Endothelial cell of umbilical vein (primary cell): ENCODE measurements around the gene AATF. TPM values are rescaled to one million over a fixed set of nuclear protein-coding genes. Genes with fewer than 3 reads are reported as not detected.
A peak's percentile ranks its signal among the peaks of the same experiment; 100 is the strongest.

Experiments
- BruUV-seq: library from RNA; stranded (reverse); fragments of 400-500 nt; replicated peaks from 2 replicates; lab custom pipeline; 2021; lab: Mats Ljungman, UMichigan
- CTCF ChIA-PET: fragments of 300-600, 350-600 bp; sonication (Branson Sonifier 250); formaldehyde crosslinking; loops from one replicate; lab custom pipeline; 2021; ENCODE audit warnings: antibody characterized with exemption, inconsistent platforms; lab: Charles Lee
- POLR2A ChIA-PET: fragments of 300-600, 350-600 bp; sonication (Branson Sonifier 250); formaldehyde crosslinking; loops from one replicate; lab custom pipeline; 2021; ENCODE audit warnings: antibody characterized with exemption, inconsistent platforms; lab: Charles Lee
- DNase-seq: peaks from one replicate; pipeline ENCODE4 v3.0.0-alpha.2; 2011; ENCODE audit warnings: low read depth, low spot score
- FAIRE-seq: peaks from 2 replicates; lab custom pipeline; 2011; peaks lifted over from hg19 to GRCh38; lab: Jason Lieb, UNC
- H2AFZ ChIP-seq: 2 replicates; pipeline ENCODE4 v1.6.0; 2012; ENCODE audit warnings: low read depth, low read length, control low read depth, inconsistent platforms
- H3K27ac ChIP-seq: 2 replicates; pipeline ENCODE4 v1.5.1; 2011; ENCODE audit warnings: low read depth, mild to moderate bottlenecking, control low read depth, low read length, moderate library complexity; ENCODE audit not compliant: insufficient read depth
- H3K27me3 ChIP-seq, 2 experiments: 2 replicates each; pipeline versions ENCODE4 v1.6.0 to v1.6.1; 2011; ENCODE audit warnings: low read length in 2 of 2, mixed read lengths in 1 of 2; ENCODE audit not compliant: control insufficient read depth in 2 of 2, insufficient read depth in 2 of 2
- H3K36me3 ChIP-seq, 2 experiments: 2 replicates in 1 of 2; 3 replicates in 1 of 2; pipeline ENCODE4 v1.5.1; 2011; ENCODE audit warnings: low read length in 2 of 2, mild to moderate bottlenecking in 1 of 2, moderate library complexity in 1 of 2; ENCODE audit not compliant: control insufficient read depth in 2 of 2, insufficient read depth in 2 of 2; ENCODE audit errors: extremely low read depth in 1 of 2
- H3K4me1 ChIP-seq: 3 replicates; pipeline ENCODE4 v1.5.1; 2011; ENCODE audit warnings: mild to moderate bottlenecking, low read length; ENCODE audit not compliant: control insufficient read depth, insufficient read depth; ENCODE audit errors: extremely low read depth
- H3K4me2 ChIP-seq: 2 replicates; pipeline ENCODE4 v1.6.1; 2011; ENCODE audit warnings: low read length, control low read depth, mixed read lengths; ENCODE audit not compliant: insufficient read depth
- H3K4me3 ChIP-seq, 3 experiments: fragments of 200-600 bp in 1 of 3; sonication (generic), shearing (Covaris generic) in 1 of 3; replicated peaks in 1 of 3; 2 replicates each; pipeline ENCODE4 v1.5.1; 2011 to 2016; ENCODE audit warnings: control low read depth in 3 of 3, low read length in 3 of 3, mild to moderate bottlenecking in 2 of 3, inconsistent platforms in 1 of 3, low read depth in 1 of 3, moderate library complexity in 1 of 3; ENCODE audit not compliant: insufficient read depth in 1 of 3
- H3K79me2 ChIP-seq: 2 replicates; pipeline ENCODE4 v1.6.0; 2012; ENCODE audit warnings: low read length, inconsistent platforms; ENCODE audit not compliant: control insufficient read depth, insufficient read depth
- H3K9ac ChIP-seq: replicated peaks from 2 replicates; pipeline ENCODE3; 2011; ENCODE audit warnings: low read length, control low read depth; ENCODE audit not compliant: insufficient read depth; ENCODE audit errors: extremely low read depth
- H3K9me1 ChIP-seq: replicated peaks from 3 replicates; pipeline ENCODE4 v1.6.0; 2011; ENCODE audit warnings: mild to moderate bottlenecking, low read length; ENCODE audit not compliant: control insufficient read depth, insufficient read depth; ENCODE audit errors: extremely low read depth
- H3K9me3 ChIP-seq: replicated peaks from 2 replicates; pipeline ENCODE4 v1.5.1; 2012; ENCODE audit warnings: low read length, inconsistent platforms; ENCODE audit not compliant: control insufficient read depth, insufficient read depth
- H4K20me1 ChIP-seq: replicated peaks from 2 replicates; pipeline ENCODE3; 2011; ENCODE audit warnings: mild to moderate bottlenecking, low read length; ENCODE audit not compliant: control insufficient read depth, insufficient read depth; ENCODE audit errors: extremely low read depth
- CTCF ChIP-seq, 2 donors: IDR thresholded peaks; 1 replicate in 1 of 2; 2 replicates in 1 of 2; pipeline ENCODE4 v1.5.1; 2011; ENCODE audit warnings: low read length in 2 of 2, mild to moderate bottlenecking in 2 of 2, moderate library complexity in 2 of 2, control low read depth in 1 of 2, inconsistent platforms in 1 of 2, low read depth in 1 of 2; ENCODE audit not compliant: insufficient read depth in 1 of 2; ENCODE audit errors: extremely low read depth in 1 of 2
- EZH2 ChIP-seq: IDR thresholded peaks from 2 replicates; pipeline ENCODE4 v1.6.1; 2012; ENCODE audit warnings: borderline replicate concordance, low read depth, mild to moderate bottlenecking, moderate library complexity, low read length, inconsistent platforms; ENCODE audit not compliant: severe bottlenecking
- FOS ChIP-seq: IDR thresholded peaks from 2 replicates; pipeline ENCODE4 v1.6.1; 2011; ENCODE audit warnings: mild to moderate bottlenecking, low read length, moderate library complexity, borderline replicate concordance; ENCODE audit not compliant: insufficient read depth
- GATA2 ChIP-seq: IDR thresholded peaks from 2 replicates; pipeline ENCODE4 v1.7.0; 2011; ENCODE audit warnings: low read depth, mild to moderate bottlenecking, moderate library complexity, mixed read lengths, low read length; ENCODE audit not compliant: insufficient read length, insufficient read depth
- JUN ChIP-seq: IDR thresholded peaks from 2 replicates; pipeline ENCODE4 v1.6.1; 2011; ENCODE audit warnings: borderline replicate concordance, low read depth; ENCODE audit not compliant: insufficient read length, insufficient read depth
- MAX ChIP-seq: IDR thresholded peaks from 2 replicates; pipeline ENCODE4 v1.6.1; 2011; ENCODE audit not compliant: insufficient read depth, insufficient read length
- MYC ChIP-seq: IDR thresholded peaks from one replicate; pipeline ENCODE4 v1.6.1; 2011; ENCODE audit warnings: mild to moderate bottlenecking, low read depth, low read length
- POLR2A ChIP-seq: IDR thresholded peaks from 2 replicates; pipeline ENCODE4 v1.6.1; 2012; ENCODE audit warnings: low read depth, mild to moderate bottlenecking, control low read depth, low read length
- POLR2AphosphoS5 ChIP-seq: IDR thresholded peaks from 2 replicates; pipeline ENCODE4 v1.6.1; 2012; ENCODE audit warnings: low read depth, mild to moderate bottlenecking, control low read depth, low read length, moderate library complexity; ENCODE audit not compliant: insufficient read depth
- dilution Hi-C: fragments of 300-500 bp; cut with MboI; formaldehyde crosslinking; loops from one replicate; pipeline ENCODE4 v1.15.0; 2019; ENCODE audit warnings: low sequenced_read_pairs; ENCODE audit not compliant: extremely low pct_ligation_motif_present
- intact Hi-C: fragments of 100-400 bp; cut with micrococcal nuclease; formaldehyde crosslinking; loops from one replicate; pipeline ENCODE4 v1.10.0; 2022
- polyA plus RNA-seq, 4 experiments: library from polyadenylated mRNA; depleted of rRNA in 3 of 4; stranded (reverse) in 3 of 4; unstranded in 1 of 4; fragments of >200 nt; gene quantifications; 2 replicates each; pipeline versions ENCODE4 v1.2.1 to v1.2.3, GENCODE V29; 2011 to 2012; ENCODE audit warnings: missing spikeins in 1 of 4
- total RNA-seq: library from RNA; stranded (reverse); gene quantifications from 2 replicates; pipeline ENCODE4 v1.2.3, GENCODE V29; 2021

AATF gene
- total and polyA plus RNA-seq, 2 donors (not counting 3 experiments of a cell fraction or from before 2014, with no cell fraction given) = 15.7 to 47.2 TPM

GRCh38 chr17:37088459-37088858 is 139.7 kb downstream of the AATF start:
- ChIA-PET CTCF (interaction anchor here (0.6 kb wide), 1 partner anchor 14 kb away, joined by 3 read pairs; no protein-coding TSS in a partner anchor), POLR2A (no interaction called here)
- no peaks in the 10 kb centered on the region for H3K9me3 ChIP-seq
- no peak for FAIRE-seq
- no peaks in the 10 kb centered on the region for H4K20me1 ChIP-seq
- peaks cover 10% of the 10 kb centered on the region for H3K4me1 ChIP-seq
- no peak overlapping the region for H2AFZ ChIP-seq
- no peaks in the 10 kb centered on the region for H3K9me1 ChIP-seq
- H3K36me3 ChIP-seq = peaks cover 6 to 21% of the 10 kb centered on the region in 2 experiments
- no peaks in the 10 kb centered on the region for H3K79me2 ChIP-seq
- no TSS peak for BruUV-seq
- dilution Hi-C loops = no loop called here
- no peak for TF ChIP-seq FOS
- no peak for DNase-seq
- H3K4me2 ChIP-seq = no peak overlapping the region
- H3K4me3 ChIP-seq = no peak overlapping the region
- no peak overlapping the region for H3K9ac ChIP-seq
- intact Hi-C loops = no loop called here
- H3K27me3 ChIP-seq = no peaks in the 10 kb centered on the region
- H3K27ac ChIP-seq = no peak overlapping the region

GRCh38 chr17:37088913-37089312 is 140.2 kb downstream of the AATF start:
- no TSS peak for BruUV-seq
- ChIA-PET CTCF (interaction anchor here (0.6 to 1.3 kb wide), 2 partner anchors 15 to 41 kb away, joined by 3 to 4 read pairs; no protein-coding TSS in a partner anchor), POLR2A (no interaction called here)
- H3K9me1 ChIP-seq = no peaks in the 10 kb centered on the region
- peaks cover 10% of the 10 kb centered on the region for H3K4me1 ChIP-seq
- dilution Hi-C loops (no loop called here), intact Hi-C loops (no loop called here)
- no peak overlapping the region for H3K4me2 ChIP-seq
- no peak for TF ChIP-seq GATA2
- no peak for TF ChIP-seq MYC
- no peak for TF ChIP-seq POLR2AphosphoS5
- no peak for TF ChIP-seq FOS
- no peak for TF ChIP-seq MAX
- no peak for TF ChIP-seq POLR2A
- no peak for TF ChIP-seq CTCF (IDR thresholded peaks at IDR 0.05; ENCODE audit: extremely low read depth in 1 of 2, insufficient read depth in 1 of 2, low read depth in 1 of 2, low read length in 2 of 2)
- no peak for TF ChIP-seq JUN
- no peak for TF ChIP-seq EZH2
- H4K20me1 ChIP-seq = no peaks in the 10 kb centered on the region
- no peaks in the 10 kb centered on the region for H3K27me3 ChIP-seq
- peaks cover 6 to 21% of the 10 kb centered on the region in 2 experiments for H3K36me3 ChIP-seq
- peak overlapping the region; percentile 57 for H3K27ac ChIP-seq
- no peak overlapping the region for H2AFZ ChIP-seq
- FAIRE-seq (no peak), DNase-seq (no peak)
- no peaks in the 10 kb centered on the region for H3K79me2 ChIP-seq
- no peak overlapping the region for H3K9ac ChIP-seq
- no peak overlapping the region for H3K4me3 ChIP-seq
- no peaks in the 10 kb centered on the region for H3K9me3 ChIP-seq
